ENCODE results near the gene ABRACL. TPM values are rescaled to one million over a fixed set of nuclear protein-coding genes. Genes with fewer than 3 reads are reported as not detected.

ABRACL gene
- total RNA-seq, 1 donor from 2014 or later: 14.0 TPM

GRCh38 chr6:139027620-139028182 lies 844 bp upstream of the ABRACL start:
- intact Hi-C loops (cut with DNase I): no loop called here
- Histone ChIP-seq H3K27ac (no peak overlapping the region), H3K4me3 (peak overlapping the region; percentile 66 to 93), H3K9me3 (no peaks in the 10 kb centered on the region), H3K27me3 (no peaks in the 10 kb centered on the region), H3K36me3 (no peaks in the 10 kb centered on the region), H3K4me1 (peaks cover 11% of the 10 kb centered on the region)
- TF ChIP-seq CTCF (IDR thresholded peaks at IDR 0.05) (no peak), POLR2A (IDR thresholded peaks at IDR 0.05) (no peak), POLR2AphosphoS5 (IDR thresholded peaks at IDR 0.05; ENCODE audit: insufficient read depth in 1 of 2, low read depth in 1 of 2) (no peak)
- DNase-seq (ENCODE audit: extremely low spot score in 2 of 2): no peak

- no peaks in the 10 kb centered on the region for H3K27me3 ChIP-seq
- intact Hi-C loops (cut with DNase I): no loop called here
- no peaks in the 10 kb centered on the region for H3K36me3 ChIP-seq
- H3K9me3 ChIP-seq: no peaks in the 10 kb centered on the region
- TF ChIP-seq CTCF (IDR thresholded peaks at IDR 0.05) (no peak), POLR2AphosphoS5 (IDR thresholded peaks at IDR 0.05; ENCODE audit: insufficient read depth in 1 of 2, low read depth in 1 of 2) (no peak), POLR2A (IDR thresholded peaks at IDR 0.05) (no peak)
- H3K4me1 ChIP-seq: peaks cover 11% of the 10 kb centered on the region
- H3K27ac ChIP-seq: peak overlapping the region; percentile 80
- peak overlapping the region; percentile 66 to 93 for H3K4me3 ChIP-seq
- DNase-seq (ENCODE audit: extremely low spot score in 2 of 2): no peak
Measured at GRCh38 chr6:139028215-139028657, 309 bp upstream of the ABRACL start.

GRCh38 chr6:139029470-139030227 lies 1.1 kb downstream of the ABRACL start:
- TF ChIP-seq POLR2AphosphoS5 (IDR thresholded peaks at IDR 0.05; ENCODE audit: insufficient read depth in 1 of 2, low read depth in 1 of 2) (no peak), CTCF (IDR thresholded peaks at IDR 0.05) (no peak), POLR2A (IDR thresholded peaks at IDR 0.05) (no peak)
- intact Hi-C loops (cut with DNase I): no loop called here
- no peak for DNase-seq (ENCODE audit: extremely low spot score in 2 of 2)

GRCh38 chr6:139030228-139030963 lies 1.9 kb downstream of the ABRACL start:
- Histone ChIP-seq H3K4me3 (peak overlapping the region in 1 of 2 donors; percentile 93), H3K9me3 (no peaks in the 10 kb centered on the region), H3K36me3 (no peaks in the 10 kb centered on the region), H3K27me3 (no peaks in the 10 kb centered on the region), H3K27ac (peak overlapping the region; percentile 80), H3K4me1 (peaks cover 11% of the 10 kb centered on the region)
- TF ChIP-seq CTCF (IDR thresholded peaks at IDR 0.05) (no peak), POLR2AphosphoS5 (IDR thresholded peaks at IDR 0.05; ENCODE audit: insufficient read depth in 1 of 2, low read depth in 1 of 2) (no peak), POLR2A (IDR thresholded peaks at IDR 0.05) (no peak)
- intact Hi-C loops (cut with DNase I): no loop called here
- DNase-seq (ENCODE audit: extremely low spot score in 2 of 2): no peak

More at GRCh38 chr6:139029470-139030227, 1.1 kb downstream of the ABRACL start:
- Histone ChIP-seq H3K9me3 (no peaks in the 10 kb centered on the region), H3K36me3 (no peaks in the 10 kb centered on the region), H3K27ac (peak overlapping the region; percentile 80), H3K27me3 (no peaks in the 10 kb centered on the region), H3K4me1 (peaks cover 11% of the 10 kb centered on the region), H3K4me3 (peak overlapping the region; percentile 66 to 93)
